Muscle of leg (tissue), 11 donors: ENCODE data around the gene PXN. TPM values are rescaled to one million over a fixed set of nuclear protein-coding genes. Genes with fewer than 3 reads are reported as not detected.
"Not testable (repeated sequence)": the region's sequence is repeated elsewhere in the genome, so short reads cannot be mapped to it uniquely, and the experiment has no call there.

Experiments
- DNase-seq: peaks from one replicate; pipeline ENCODE4 v3.0.0; 2013
- H3K27ac ChIP-seq: one replicate; pipeline ENCODE4 v1.5.1; 2013; ENCODE audit warnings: mild to moderate bottlenecking, low read length, control low read depth
- H3K27me3 ChIP-seq: one replicate; pipeline ENCODE4 v1.6.1; 2013; ENCODE audit warnings: low read length; ENCODE audit not compliant: control insufficient read depth, insufficient read depth
- H3K36me3 ChIP-seq: one replicate; pipeline ENCODE4 v1.6.1; 2013; ENCODE audit warnings: low read length; ENCODE audit not compliant: control insufficient read depth, insufficient read depth
- H3K4me1 ChIP-seq: one replicate; pipeline ENCODE4 v1.6.1; 2013; ENCODE audit warnings: low read length; ENCODE audit not compliant: control insufficient read depth, insufficient read depth
- H3K4me3 ChIP-seq: one replicate; pipeline ENCODE4 v1.5.1; 2013; ENCODE audit warnings: low read length, control low read depth
- H3K9me3 ChIP-seq: replicated peaks from 2 replicates; pipeline ENCODE4 v1.6.1; 2013; ENCODE audit warnings: low read depth, low read length; ENCODE audit not compliant: control insufficient read depth
- WGBS: methylation state at CpG from one replicate; pipeline ENCODE4 v1.1.5; 2013; ENCODE audit warnings: missing lambda C conversion rate; ENCODE audit not compliant: insufficient coverage; 5-methylcytosine and 5-hydroxymethylcytosine counted together
- polyA plus RNA-seq, 8 donors: library from polyadenylated mRNA; unstranded; fragments of 120-200 nt; gene quantifications; one replicate each; pipeline versions ENCODE4 v1.2.1 to v1.2.3, GENCODE V29; 2013; ENCODE audit warnings: inconsistent platforms in 1 of 8, low replicate concordance in 1 of 8; ENCODE audit not compliant: insufficient read length in 8 of 8, insufficient read depth in 1 of 8
- total RNA-seq: library from RNA; stranded (reverse); fragments of 120-200 nt; gene quantifications from one replicate; pipeline ENCODE4 v1.2.4, GENCODE V29; 2013

PXN gene
- total and polyA plus RNA-seq, 9 donors: 33.2 to 170 (median 121) TPM

DNA sequence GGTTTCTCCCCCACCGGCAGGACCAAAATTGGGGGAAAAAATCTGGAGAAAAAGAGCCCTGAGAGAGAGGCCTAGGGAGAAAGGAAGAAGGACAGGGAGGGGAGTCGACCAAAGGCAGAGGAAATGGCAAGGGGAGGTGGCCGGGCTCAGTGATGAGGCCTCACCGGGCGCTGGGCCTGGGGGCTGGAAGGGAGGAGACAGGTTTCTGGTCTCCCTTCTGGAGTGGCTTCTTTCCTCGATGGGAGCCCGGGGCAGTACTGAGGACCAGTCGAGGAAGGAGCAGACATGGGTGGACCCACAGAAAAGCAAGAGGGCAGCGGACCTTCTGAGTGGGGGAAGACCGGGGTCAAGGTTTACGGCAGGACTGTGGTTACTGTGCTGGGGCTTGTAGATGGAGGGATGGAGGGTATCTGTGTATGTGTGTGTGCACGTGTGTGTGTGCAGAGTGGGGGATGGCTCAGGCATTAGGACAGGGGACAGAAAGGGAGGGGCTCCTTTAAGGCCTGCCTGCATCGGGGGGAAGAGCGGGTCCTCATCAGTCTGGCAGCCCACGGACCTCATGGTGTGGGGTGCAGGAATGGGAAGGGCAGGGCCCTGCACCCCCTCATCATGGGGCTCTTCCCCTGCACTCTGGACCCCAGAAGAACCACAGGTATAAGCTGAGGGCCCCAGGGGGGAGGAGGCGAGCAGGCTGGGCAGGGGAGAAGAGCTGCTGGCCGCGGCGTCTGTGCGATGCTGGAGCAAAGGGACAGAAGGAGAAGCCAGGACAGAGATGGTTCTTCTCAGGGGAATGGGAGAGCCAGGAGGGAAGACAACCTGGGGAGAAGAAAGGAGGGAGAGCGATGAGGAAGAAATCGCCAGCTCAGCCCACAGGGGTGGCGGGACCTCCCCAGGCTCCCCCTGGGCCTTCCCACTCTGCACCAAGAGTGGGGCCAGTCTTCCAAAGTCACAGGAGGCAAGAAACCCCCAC, 49.5 kb downstream of the PXN start:
- Histone ChIP-seq H3K4me1 (no peaks in the 10 kb centered on the region), H3K27ac (no peak overlapping the region), H3K36me3 (peaks cover 96% of the 10 kb centered on the region), H3K27me3 (no peaks in the 10 kb centered on the region), H3K4me3 (no peak overlapping the region), H3K9me3 (no peaks in the 10 kb centered on the region)
- no peak for DNase-seq
- WGBS: 63% methylated on average over 16 of the region's 23 CpGs

DNA sequence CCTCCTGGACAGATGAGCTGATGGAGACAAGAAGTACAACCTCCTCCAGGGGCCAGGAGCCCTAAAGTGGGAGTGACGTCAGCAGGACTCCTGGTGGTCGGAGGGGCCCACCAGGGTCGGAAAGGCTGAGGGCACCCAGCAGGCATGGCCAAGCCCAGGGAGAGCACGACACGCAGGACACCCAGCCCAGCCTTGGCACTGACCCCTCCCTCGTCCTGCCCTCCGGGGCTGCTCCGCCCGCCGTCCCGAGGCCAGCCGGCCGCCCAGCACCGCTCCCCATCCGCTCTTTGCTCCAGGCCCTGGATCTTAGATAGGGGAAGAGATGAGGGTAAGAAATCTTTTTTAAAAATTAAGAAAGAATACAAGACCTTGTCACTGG, 50.2 kb downstream of the PXN start:
- Histone ChIP-seq H3K36me3 (peaks cover 96% of the 10 kb centered on the region), H3K9me3 (no peaks in the 10 kb centered on the region), H3K27me3 (no peaks in the 10 kb centered on the region), H3K4me3 (no peak overlapping the region), H3K27ac (no peak overlapping the region), H3K4me1 (no peaks in the 10 kb centered on the region)
- DNase-seq: no peak
- WGBS: 73% methylated on average over 3 of the region's 15 CpGs

DNA sequence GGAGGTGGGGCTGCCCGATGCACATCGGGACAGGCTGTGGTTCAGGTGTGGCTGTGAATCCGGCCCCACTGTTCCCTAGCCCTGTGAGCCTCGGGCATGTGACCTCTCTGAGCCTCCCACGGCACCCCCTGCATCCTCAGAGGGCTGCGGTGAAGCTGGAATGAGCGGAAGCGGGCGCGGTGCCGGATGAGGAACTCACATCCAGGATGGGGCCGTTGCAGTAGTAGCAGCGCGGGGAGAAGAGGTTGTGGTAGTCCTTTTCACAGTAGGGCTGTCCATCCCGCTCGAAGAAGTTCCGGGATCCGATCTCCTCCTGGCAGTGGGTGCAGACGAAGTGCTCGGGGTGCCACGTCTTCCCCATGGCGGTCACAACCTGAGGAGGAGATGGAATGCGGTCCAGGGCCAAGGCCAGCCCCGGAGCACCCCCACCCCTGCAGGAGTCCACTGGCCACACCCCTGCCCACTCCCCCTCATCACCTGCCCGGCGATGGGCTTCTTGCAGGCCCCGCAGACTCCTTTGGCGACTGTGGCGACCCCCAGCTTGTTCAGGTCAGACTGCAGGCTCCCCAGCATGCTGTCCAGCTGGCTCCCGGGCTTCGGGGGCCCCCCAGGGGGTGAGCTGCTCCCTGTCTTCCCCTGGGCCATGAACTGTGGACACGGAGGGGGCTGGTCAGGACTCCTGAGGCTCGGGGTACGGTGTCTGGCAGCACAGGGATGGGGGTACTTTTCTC, 50.7 kb downstream of the PXN start:
- 78% methylated on average over 21 of the region's 34 CpGs for WGBS
- H3K27me3 ChIP-seq: no peaks in the 10 kb centered on the region
- no peak overlapping the region for H3K27ac ChIP-seq
- DNase-seq: no peak
- H3K4me1 ChIP-seq: no peaks in the 10 kb centered on the region
- no peak overlapping the region for H3K4me3 ChIP-seq
- H3K9me3 ChIP-seq: no peaks in the 10 kb centered on the region
- H3K36me3 ChIP-seq: peaks cover 95% of the 10 kb centered on the region

DNA sequence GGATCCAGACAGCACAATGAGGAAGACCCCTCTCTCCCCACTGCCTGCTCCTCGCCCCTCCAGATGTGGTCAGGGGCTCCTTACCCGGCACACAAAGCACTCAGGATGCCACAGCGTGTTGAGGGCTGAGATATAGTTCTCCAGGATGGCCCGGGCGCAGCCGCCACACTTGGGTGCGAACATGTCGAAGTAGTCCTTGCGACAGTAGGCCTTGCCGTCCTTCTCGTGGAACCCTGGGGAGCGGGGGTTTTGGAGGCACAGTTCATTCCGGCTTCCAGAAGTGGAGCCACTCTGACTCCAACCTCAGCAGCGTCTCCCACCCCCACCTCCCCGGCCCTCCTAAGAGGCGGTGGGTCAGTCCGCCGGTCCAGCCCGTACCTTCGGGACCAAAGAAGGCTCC, 51.8 kb downstream of the PXN start:
- H3K4me3 ChIP-seq: no peak overlapping the region
- WGBS: 93% methylated on average over 20 of the region's 20 CpGs
- H3K4me1 ChIP-seq: no peaks in the 10 kb centered on the region
- no peak for DNase-seq
- no peaks in the 10 kb centered on the region for H3K9me3 ChIP-seq
- no peaks in the 10 kb centered on the region for H3K27me3 ChIP-seq
- H3K36me3 ChIP-seq: peaks cover 87% of the 10 kb centered on the region
- H3K27ac ChIP-seq: no peak overlapping the region

DNA sequence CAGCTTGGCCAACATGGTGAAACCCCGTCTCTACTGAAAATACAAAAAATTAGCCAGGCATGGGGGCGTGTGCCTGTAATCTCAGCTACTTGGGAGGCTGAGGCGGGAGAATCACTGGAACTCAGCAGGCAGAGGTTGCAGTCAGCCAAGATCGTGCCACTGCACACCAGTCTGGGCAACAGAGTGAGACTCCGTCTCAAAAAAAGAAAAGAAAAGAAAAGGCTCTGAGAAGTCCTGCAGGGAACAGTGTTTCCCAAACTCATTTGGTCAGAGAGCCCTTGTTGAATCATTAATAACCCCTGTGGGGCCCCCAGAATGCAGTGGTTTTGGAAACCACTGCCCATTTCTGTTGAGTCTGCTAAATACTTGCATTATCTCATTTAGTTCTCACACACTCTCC, 52.3 kb downstream of the PXN start:
- not testable (repeated sequence) for H3K4me1 ChIP-seq, H3K27ac ChIP-seq, DNase-seq, H3K9me3 ChIP-seq, H3K4me3 ChIP-seq, H3K27me3 ChIP-seq
- H3K36me3 ChIP-seq: peaks cover 81% of the 10 kb centered on the region
- 92% methylated on average over 5 of the region's 5 CpGs for WGBS

DNA sequence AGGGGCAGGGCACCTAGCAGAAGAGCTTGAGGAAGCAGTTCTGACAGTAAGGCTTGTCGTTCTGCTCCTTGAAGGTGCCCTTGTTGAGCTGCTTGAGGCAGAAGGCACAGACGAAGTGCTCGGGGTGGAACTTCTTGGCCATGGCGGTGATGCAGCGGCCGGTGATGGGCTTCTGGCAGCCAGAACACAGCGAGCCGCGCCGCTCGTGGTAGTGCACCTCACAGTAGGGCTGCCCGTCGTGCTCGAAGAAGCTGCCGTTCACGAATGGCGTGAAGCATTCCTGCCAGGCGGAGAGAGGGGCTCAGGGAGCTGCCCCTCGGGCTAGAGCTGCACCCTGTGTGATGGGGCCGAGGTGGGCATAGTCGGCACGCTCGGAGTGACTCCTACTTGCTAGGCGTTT, 53.2 kb downstream of the PXN start:
- no peak overlapping the region for H3K27ac ChIP-seq
- peaks cover 78% of the 10 kb centered on the region for H3K36me3 ChIP-seq
- 94% methylated on average over 18 of the region's 24 CpGs for WGBS

DNA sequence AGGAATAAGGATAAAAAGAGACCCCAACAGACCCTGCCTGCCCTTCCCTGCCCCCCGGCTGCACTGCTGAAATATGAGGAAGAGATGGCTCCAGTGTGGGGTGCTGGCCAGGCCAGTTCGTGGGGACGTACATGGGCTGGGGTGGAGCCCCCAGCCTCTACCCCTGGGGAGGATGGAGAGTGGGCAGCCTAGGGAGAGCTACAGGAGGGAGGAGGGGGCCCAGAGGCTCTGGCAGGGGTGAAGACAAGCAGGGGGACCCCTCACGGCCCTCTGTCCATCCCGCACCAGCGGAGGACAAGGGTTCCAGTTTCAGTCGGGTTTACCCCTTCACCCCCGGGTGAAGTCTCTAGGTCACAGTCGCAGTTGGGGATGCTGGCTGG, 53.6 kb downstream of the PXN start:
- Histone ChIP-seq H3K36me3 (peaks cover 76% of the 10 kb centered on the region), H3K27me3 (no peaks in the 10 kb centered on the region), H3K9me3 (no peaks in the 10 kb centered on the region), H3K27ac (no peak overlapping the region), H3K4me1 (no peaks in the 10 kb centered on the region), H3K4me3 (no peak overlapping the region)
- no peak for DNase-seq
- 69% methylated on average over 7 of the region's 9 CpGs for WGBS

More for the DNA sequence above, 53.2 kb downstream of the PXN start:
- H3K4me3 ChIP-seq: no peak overlapping the region
- H3K27me3 ChIP-seq: no peaks in the 10 kb centered on the region
- DNase-seq: no peak
- no peaks in the 10 kb centered on the region for H3K4me1 ChIP-seq
- no peaks in the 10 kb centered on the region for H3K9me3 ChIP-seq

DNA sequence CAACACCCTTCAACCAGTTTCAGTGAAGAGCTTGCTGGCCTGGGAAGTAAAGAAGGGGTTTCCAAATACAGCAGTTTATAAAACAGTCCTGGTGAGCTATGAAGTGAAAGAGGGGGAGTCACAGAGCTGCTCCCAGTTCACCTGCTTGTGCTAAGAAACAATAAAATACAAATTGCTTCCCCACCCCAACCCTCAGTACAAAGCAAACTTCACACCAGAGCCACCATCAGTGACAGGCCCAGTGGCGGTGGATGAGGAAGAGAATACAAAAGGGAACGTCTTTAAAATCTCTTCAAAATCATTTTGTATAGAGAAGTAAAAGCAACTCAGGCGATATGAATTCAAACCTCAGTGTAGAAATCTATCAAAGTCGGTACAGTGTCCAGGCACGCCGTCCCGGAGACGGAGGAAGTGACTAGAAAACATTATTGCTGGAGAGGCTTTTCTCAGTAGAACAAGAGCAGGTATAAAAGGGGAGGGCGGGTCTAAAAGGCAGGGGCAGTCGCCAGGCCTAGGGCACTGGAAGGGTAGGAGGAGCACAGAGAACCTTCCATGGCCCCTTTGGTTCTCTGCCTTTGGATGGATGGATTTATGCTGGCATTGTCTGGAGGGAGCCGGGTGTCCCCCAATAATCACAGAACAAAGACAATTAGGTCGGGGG, 54.2 kb downstream of the PXN start:
- H3K4me3 ChIP-seq: no peak overlapping the region
- no peak overlapping the region for H3K27ac ChIP-seq
- H3K4me1 ChIP-seq: no peaks in the 10 kb centered on the region
- no peak for DNase-seq
- H3K27me3 ChIP-seq: no peaks in the 10 kb centered on the region
- peaks cover 72% of the 10 kb centered on the region for H3K36me3 ChIP-seq
- H3K9me3 ChIP-seq: no peaks in the 10 kb centered on the region
- WGBS: 92% methylated on average over 4 of the region's 12 CpGs

DNA sequence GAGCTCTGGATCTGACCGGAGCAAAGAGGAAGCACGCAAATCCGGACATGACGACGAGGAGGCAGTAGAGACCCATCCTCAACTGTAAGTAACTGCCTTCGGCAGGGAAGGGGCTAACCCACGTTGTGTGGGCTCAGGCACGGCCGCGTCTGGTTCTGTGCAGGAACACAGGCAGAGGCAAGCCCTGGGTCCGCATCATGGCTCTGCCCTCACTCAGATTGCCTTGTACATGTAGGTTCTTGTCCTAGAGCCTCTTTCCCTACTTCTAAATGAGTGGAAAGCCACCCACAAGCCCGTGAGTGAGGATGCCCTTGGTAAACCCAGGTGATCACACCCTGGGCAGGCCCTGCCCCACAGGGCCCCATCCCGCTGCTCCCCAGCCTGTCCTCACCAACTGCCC, 55.7 kb downstream of the PXN start:
- Histone ChIP-seq H3K36me3 (peaks cover 62% of the 10 kb centered on the region), H3K4me3 (no peak overlapping the region), H3K4me1 (no peaks in the 10 kb centered on the region), H3K27ac (no peak overlapping the region), H3K27me3 (no peaks in the 10 kb centered on the region), H3K9me3 (no peaks in the 10 kb centered on the region)
- DNase-seq: no peak
- WGBS: 96% methylated on average over 8 of the region's 13 CpGs

DNA sequence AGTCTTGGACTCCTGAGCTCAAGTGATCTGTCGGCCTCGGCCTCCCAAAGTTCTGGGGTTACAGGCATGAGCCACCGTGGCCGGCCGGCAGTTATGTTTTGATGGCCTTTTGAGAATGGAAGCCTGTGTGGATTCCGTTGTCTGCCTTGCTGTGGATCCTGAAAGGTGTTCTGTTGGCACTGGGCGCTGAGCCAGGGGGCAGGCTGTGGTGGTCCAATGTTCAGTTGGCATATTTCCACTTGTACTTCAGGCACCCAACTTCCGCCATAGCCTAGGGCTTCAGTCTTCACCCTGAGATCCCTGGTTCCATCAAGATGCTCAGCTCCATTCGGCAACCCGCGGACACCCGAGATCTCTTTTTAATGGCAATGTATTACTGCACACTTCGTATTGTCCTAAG, 58.3 kb downstream of the PXN start:
- WGBS: 98% methylated on average over 12 of the region's 13 CpGs
- Histone ChIP-seq H3K9me3 (no peaks in the 10 kb centered on the region), H3K27ac (no peak overlapping the region), H3K4me1 (no peaks in the 10 kb centered on the region), H3K36me3 (peaks cover 36% of the 10 kb centered on the region), H3K27me3 (no peaks in the 10 kb centered on the region), H3K4me3 (no peak overlapping the region)
- DNase-seq: no peak
